RPMI7951 (cell line): ENCODE results near the gene C8A. TPM values are rescaled to one million over a fixed set of nuclear protein-coding genes. Genes with fewer than 3 reads are reported as not detected.

Experiments used
- DNase-seq: peaks from one replicate; pipeline ENCODE4 v3.0.0-alpha.2; 2012; ENCODE audit warnings: low read depth
- total RNA-seq: library from RNA; depleted of rRNA; stranded (reverse); fragments of >200 nt; shearing (Covaris generic); gene quantifications from 2 replicates; pipeline ENCODE4 v1.2.3, GENCODE V29; 2014

Gene C8A
- total RNA-seq, 1 experiment from 2014 or later = not detected

DNA sequence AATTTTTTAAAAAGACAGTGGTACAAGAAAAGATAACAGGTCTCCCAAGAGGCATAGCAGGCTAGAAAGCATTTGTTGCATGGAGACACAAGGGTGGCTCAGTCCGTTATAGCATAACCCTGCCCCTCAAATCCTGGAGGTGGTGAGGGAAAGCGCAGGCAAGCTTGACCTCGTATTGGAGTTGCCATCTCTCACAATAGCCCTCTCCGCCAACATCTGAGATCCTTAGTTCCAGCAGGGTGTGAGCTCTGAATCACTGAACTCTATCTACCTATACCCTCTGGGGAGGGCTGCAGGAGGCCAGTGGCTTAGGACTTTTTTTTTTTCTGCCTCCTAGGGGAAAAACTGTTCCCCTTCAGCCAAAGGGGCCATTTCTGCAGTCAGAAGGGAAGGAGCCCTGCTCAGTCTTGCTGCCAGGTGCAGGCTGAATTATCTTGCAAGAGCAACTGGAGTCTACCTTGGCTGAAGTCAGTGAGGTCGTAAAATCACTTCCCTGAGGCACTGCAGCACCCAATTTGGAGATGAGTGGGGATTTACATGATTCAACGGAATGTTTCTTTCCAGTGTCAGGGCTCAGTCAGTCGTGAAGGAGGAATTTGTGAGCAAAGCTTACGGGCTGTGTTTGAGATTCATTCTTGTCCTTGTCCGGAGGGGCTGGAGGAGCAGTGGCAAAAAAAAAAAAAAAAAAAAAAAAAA lies 17.2 kb upstream of the C8A start:
- DNase-seq = peak; percentile 17

DNA sequence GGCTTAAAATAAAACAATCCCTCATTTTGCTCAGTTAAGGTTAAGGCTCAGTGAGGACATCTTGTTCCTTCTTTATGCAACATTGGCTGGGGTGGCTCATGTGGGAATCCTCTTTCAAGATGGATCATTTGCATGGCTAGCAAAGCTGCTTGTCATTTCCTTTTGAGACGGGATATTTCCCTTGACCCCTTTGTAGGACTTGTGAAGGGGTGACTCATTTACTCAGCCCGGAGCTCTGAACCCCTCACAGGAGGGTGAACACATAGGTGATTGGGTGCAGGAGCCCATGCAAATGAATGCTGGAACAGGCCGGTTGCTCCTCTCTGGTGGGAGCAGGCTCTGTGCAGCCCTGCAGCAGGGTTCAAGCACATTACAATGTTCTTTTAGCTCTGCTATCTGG lies 15.8 kb upstream of the C8A start:
- DNase-seq = no peak

DNA sequence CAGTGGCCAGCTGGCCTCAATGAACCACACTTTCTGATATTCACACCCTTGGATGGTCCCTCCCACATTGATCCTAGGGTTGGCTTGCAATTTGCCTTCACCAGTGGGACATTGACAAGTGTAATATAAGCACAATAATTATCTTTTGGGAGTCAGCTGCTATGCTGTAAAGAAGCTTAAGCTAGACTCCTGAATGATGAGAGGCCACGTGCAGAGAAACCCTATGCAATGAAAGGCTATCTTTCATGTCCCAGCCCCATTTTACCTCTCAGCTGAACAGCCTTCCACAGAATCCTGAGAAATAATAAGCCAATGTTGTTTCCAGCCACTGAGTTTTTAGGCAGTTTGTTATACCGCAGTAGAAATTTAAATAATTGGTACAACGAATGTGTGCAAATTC lies 11.1 kb upstream of the C8A start:
- no peak for DNase-seq

DNA sequence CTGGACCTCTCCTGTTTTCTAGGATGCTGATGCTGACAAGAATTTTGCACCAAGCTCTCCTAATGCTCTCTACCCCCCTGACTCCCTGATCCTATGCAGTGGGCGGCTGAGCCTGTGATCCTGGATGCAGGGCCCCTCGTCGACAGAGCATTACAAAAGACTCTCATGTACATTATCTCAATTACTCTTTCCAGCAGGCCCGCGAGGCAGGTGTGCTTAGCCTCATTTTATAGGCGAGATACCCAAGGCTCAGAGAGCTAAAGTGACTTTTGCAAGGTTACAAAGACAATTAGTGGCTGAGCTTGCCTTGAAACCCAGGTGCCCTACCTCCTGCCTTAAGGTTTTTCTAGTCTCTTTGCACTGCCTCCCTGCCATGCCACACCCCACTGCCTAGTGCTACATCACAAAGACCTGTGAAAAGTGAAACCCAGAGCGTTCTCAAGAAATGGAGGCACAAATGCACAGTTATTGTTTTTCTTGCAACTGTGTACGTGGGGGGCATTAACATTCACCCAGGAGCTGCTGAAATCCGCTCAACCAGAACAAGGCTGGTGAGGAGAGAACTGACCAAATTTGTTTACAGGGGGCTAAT lies 10.0 kb upstream of the C8A start:
- DNase-seq = no peak

DNA sequence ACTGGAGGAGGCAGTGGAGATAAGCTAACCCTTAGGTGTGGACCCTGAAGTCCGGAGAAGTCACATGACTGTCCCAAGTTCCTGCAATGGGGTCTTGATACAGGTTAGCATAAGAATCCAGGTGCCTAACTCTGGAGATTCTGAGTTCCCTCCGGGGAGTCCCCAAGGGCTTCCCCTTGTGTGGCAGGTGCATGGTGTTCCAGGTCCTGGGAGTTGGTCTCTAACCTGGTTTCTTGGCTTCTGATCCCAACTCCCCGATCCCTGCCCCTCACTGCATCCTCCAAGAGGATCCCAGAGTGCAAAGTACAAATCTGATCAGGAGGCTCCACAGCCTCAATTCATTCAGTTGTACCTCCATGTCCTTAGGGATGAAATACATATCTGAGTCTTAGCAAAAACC lies 9.3 kb upstream of the C8A start:
- DNase-seq = no peak

DNA sequence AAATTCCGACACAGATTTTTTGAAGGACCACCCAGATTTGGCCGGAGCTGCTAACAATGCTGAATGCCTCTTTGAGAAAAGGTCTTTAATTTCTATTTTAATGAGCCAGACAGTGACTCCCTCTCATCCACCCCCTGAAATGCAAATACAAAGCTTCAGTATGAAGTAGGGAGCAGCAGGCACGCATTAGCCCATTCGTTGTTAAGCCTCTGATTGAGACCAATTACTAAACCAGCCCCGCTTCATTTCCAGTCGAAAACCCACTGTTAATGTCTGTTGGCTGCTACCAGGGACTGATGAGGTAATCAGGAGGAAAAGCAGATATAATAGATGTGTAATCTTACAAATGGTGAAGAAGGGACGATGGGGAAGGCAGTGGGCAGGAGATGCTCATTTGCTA lies 4.8 kb upstream of the C8A start:
- no peak for DNase-seq

DNA sequence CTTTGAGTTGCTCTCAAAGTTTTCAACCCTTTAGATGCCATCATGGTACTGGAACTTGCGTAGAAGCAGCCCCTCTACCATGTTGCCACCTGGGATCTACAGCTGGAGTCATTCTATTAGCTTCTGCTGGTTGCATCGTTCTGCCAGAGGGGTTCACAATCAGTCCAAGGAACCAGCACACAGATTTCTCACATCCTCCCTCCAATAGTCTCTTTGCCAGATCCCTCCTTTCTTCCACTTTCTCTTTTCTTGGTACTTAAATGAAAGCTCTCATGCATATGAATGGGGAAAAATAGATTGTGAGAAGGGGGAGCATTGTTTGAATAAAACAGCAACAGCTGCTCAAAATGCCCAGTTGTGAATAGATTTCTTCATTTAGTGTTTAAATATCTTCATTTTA lies 4.2 kb upstream of the C8A start:
- DNase-seq = no peak

DNA sequence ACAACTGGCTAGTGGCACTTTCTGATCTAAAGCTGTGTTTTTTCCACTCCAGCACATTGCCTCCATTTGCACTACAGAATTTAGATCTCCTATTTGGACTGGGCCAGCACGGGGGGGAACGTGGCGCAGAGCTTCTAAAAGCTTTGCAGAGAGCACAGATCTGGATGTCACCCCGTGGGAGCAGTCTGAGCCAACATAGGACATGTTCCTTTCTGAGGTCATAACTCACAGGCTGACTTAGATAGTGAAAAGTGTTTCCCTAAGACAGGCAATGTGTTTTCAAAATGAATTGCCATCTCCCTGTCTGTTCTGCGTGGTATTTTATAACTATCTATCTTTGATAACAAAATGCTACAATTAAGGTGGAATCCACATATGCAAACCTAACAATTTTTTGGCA lies 3.7 kb upstream of the C8A start:
- DNase-seq = no peak

DNA sequence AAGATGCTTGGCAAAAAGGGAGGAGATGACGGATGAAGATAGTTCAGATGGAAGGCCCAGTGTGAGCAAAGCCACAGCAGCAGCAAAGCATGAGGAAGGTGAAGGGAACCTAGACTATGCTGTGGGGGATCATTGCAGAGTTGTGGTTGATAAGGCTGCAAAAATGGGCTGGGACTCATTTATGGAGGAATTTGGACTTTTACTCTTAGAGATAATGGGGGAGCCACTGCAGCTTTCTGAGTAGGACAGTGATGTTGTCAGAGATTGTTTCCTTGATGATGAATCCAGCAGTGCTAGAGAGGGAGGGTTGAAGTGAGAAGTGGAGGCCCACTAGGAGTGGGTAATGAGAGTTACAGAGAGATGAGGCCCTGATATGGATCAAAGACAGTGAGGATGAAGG lies 2.1 kb upstream of the C8A start:
- no peak for DNase-seq

DNA sequence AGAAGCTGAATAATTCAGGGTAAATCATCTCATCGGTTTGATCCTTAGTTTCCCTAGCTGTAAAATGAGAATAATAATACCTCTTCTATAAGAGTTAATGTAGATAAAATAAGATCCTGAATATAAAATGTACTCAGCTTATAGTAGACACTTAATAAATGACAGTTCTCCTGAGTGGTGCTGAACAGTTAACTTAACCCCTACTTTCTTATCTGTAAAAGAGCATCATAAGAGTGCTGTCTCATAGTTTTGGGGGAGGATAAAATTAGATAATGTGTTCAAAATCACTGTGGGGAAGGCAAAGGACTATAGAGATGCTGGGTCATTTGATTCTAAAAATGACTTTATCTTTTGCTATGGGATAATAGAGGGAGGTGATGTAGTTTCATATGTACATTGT lies 593 bp downstream of the C8A start:
- no peak for DNase-seq

DNA sequence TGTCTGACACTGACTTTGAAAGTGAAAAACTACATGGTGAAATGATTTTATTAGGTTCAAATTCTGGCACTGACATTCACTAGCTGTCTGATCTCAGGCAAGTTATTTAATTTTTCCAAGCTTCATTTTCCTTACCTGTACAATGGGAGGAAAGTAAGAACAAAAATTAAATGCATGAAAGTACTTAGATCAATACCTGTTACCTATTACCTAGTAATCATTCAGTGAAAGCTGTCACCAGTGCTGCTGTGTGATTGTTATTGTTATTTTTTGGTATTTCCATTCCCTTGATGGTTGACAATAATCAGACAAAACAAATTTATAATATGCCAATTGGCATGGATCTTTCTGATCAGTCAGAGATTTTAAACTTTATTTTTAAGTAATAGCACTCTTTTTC lies 1.6 kb downstream of the C8A start:
- no peak for DNase-seq

DNA sequence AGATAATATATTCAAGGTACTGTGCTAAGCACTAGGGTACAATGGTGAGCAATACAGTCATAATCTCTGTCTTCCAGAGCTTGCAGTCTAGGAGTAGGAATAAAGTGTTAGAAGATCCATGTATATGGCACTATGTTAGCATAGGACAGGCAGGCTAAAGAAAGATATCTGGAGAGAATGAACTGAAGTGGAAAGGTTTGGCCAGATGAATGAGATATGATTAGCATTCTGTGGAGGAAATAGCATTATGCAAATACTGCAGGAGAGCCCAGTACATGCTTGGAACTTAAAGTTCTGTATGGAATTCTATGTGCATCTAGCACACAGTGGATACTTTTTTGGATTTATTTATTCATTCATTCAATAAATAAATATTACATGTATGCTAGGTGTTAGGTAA lies 4.7 kb downstream of the C8A start:
- no peak for DNase-seq

DNA sequence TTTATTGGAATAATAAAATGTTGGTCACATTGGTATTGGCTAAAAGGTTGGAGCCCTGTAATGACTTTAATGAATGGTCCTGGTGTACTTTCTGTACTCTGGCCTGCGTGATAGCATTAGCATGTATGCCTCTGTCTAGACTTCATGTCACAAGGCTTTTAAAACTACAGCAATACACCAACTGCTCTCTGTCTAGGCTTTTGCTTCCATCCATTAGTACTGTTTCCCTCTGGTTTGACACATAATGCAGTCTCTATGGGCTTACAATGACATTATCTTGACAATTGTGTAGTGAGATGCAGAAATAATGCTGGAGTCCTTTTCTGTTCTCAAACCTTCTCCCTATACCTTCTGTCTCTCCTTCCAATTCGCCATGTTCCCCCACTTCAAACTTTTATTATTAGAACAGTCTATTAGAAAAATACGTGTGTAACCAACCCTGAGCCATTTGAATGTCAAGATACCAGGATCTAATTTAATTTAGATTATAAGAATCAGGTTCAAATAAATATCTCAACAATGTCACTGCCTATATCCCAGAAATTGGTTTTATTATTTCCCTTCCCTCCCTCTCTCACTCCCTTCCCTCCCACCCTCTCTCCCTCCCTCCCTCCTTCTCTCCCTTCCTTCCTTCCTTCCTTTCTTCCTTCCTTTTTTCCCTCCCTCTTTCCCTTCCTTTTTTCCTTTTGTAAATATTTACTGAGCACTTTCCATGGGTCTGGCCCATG lies 8.8 kb downstream of the C8A start:
- no peak for DNase-seq

DNA sequence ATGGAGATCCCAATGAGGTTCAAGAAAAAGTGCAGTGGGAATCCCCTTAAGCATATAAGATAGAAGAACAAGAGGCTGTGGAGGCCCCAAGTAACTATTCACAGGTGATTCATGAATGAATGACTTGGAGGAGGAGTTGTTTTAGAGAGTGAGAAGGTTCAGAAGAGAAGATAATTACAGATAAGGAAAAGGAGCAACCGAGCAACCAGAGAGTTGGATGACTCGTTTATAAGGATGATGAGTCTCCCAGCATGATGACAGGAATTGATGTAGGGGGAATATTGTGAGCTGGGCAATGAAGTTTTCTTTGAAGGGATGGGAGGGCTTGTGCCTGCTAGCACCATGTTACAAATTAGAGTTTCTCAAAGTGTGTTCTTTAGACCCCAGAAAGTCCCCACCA lies 9.8 kb downstream of the C8A start:
- DNase-seq = no peak

DNA sequence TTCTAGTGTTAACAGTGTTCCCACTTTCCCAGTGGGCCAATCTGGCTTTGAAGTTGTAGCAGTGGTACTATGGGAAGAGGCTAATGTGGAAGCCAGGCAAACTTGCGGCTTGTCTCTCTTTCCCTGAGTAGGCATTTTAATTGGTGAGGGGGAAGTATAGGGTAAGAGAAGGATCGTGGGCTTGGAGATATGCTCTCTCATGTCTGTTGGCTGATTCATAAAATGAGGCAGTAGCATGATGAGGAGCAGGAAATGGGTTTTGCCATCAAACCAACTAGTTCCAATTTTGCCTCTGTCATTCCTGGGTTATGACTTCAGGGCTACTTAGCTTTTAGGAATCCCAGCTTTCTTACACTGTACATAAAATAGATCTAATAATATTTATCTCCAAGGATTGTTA lies 12.1 kb downstream of the C8A start:
- DNase-seq = peak; percentile 5

DNA sequence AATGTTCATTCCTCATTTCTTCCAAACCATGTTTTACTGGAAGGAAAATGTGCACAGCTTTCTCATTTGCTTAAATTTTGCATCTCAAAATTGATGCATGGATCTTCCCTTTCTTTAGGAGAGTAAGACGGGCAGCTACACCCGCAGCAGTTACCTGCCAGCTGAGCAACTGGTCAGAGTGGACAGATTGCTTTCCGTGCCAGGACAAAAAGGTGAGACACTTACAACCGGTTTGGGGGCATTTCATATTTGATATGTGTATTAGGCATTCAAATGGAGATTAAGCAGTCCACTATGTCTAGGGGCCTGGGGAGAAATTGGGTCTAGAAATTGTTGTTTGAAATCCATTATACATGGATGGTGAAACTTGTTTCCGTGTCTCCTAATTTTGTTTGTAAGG lies 12.9 kb downstream of the C8A start:
- no peak for DNase-seq

DNA sequence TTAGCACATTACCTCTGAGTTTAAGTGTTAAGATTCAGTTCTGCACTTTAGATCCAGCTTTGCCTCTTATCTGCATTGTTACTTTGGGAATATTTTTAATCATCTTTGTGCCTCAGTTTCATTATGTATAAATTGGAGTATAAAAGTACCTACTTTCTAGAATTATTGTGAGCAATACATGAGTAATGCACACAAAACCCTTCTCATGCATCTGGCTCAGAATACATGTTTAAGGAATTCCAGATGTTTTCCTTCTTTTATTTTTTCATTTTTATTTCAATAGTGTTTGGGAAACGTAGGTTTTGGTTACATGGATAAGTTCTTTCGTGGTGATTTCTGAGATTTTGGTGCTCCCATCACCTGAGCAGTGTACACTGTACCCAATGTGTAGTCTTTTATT lies 14.2 kb downstream of the C8A start:
- DNase-seq = no peak

DNA sequence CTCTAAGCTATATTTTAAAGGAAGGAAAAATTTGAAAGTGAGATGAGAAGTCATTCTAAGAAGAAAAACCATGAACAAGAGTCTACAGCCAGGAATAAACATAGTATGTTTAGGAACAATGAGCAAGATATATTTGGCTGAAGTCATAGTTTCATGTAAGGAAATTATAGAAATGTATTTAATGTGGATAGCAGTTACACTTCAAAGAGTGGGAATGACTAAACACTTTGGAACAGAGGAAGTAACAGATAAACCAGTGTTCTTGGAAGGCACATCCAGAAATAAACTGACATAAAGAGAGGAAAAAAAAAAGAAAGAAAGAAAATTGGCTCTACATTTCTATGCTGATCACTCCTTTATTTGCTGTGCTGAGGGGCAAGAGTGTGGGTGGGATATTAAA lies 18.0 kb downstream of the C8A start:
- no peak for DNase-seq

DNA sequence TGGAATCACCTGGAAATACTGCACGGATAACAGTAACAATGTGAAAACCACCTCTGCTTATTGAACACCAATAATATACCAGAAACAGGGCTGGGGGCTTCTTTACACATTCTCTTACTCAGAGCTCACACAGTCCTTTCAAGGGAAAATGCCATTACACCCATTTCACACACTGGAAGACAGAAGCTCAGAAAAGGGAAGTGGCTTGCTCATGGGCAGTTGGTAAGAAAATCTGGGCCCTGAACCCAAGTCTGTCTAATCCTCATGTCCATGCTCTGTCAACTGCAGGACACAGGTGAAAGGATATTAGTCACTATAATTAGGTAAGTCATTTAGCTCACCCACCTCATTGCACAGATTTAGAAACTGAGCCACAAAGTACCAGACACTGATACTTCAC lies 18.6 kb downstream of the C8A start:
- DNase-seq = no peak

DNA sequence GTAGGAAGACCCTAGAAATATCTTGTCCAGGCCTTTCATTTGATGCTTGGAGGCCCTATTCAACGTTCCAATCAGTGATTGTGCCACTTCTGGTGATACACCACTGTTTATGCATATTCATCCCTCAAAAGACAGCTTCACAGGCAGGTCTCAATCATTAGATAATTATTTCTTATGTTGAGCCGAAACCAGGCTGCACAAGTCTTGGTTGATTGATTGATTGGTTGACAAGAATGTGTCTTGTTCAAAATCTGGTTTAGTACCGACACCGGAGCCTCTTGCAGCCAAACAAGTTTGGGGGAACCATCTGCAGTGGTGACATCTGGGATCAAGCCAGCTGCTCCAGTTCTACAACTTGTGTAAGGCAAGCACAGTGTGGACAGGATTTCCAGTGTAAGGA lies 20.1 kb downstream of the C8A start:
- no peak for DNase-seq

DNA sequence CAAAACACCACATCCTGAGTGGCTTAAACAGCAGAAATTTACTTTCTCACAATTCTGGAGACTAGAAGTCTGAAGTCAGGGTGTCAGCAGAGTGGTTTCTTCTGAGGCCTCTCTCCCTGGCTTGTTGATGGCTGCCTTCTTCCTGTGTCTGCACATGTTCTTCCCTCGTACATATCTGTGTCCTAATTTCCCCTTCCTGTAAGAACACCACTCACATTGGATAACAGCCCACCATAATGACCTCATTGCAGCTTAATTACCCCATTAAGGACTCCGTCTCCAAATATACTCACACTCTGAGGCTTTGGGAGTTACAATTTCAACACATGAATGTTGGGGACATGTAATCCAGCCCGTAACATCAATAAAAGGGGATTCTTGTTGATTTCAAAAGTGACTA lies 23.4 kb downstream of the C8A start:
- no peak for DNase-seq

DNA sequence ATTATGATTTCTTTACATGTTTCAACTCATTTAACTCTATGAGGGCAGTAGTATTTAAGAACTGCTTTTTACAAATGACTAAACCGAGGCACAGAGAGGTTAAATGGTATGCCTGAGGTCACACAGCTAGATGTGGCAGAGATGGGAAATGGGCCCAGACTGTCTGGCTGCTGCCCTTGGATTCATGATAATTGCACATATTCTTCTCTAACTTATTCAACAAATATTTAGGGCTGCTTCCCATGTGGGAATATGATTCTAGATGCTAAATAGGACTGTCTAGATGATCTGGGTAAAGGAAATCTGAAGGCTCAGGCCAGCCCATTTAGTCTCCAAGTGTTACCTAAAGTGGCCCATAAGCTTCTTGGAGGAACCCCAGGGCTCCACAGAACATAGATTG lies 26.2 kb downstream of the C8A start:
- DNase-seq = no peak

DNA sequence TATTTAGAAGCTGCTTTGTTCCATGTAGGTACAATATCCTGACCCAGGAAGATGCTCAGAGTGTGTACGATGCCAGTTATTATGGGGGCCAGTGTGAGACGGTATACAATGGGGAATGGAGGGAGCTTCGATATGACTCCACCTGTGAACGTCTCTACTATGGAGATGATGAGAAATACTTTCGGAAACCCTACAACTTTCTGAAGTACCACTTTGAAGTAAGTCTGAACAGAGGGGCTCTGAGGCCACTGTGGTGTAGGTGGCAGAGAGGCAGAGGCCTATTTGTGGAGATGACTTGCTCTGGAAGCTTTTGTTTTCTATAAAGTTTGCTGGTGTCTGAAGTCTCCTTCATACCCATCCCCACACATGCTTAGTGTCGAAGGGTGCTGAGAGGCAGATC lies 26.8 kb downstream of the C8A start:
- no peak for DNase-seq

DNA sequence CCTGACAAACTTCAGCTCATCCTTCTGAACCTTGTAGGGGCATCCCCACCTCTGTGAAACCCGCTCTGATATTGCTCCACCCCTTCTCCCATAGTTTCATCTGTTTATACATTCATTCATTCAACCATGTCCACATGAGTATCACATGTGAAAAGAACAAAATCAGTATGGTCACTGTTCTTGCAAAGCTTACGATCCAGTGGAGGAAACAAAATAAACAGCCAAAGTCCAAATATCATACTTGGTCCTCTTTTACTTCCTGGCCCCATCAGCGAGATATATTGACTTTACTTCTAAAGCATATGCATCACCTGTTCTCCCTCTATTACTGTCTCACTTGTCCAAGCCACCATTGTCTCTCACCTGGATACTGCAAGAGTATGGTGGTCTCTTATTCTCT lies 35.6 kb downstream of the C8A start:
- DNase-seq = no peak
